Measurements from ENCODE around the gene PIP4K2A.

PIP4K2A gene

DNA sequence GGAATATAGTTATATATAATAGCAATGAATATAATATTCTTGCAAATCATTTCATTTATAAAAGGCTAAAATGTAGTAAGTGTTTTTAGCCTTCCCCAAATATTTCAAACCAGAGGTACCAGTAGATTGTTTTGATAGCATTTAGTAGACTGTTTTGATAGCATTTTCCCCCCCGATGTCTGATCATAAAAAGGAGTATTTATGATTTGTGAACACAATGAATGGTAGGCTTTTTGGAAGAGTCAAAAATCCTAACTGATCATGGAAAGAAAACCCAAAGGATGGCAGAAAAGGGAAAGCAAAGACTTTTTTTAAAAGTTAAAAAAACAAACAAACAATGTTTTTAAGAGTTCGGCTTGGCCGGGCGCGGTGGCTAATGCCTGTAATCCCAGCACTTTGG, 152.5 kb downstream of the PIP4K2A start:
- H3K4me3 ChIP-seq (ENCODE audit: low read depth, low read length): no peak overlapping the region

DNA sequence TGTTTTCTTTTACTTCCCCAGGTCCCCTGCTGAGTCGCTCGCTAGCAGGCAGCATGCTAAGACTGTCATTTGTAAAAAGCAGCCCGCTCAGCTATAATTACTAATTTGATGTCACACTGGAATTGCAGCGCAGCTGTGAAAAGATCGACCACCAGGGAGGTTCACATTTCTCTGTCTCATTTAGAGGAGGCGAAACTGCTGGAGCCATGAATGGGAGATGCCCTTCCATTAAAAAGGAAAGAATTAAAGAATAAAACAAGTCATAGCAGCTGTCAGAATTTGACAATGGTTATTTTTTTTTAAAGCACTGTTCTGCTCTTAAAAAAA, 153.5 kb downstream of the PIP4K2A start:
- H3K4me3 ChIP-seq (ENCODE audit: low read depth, low read length): no peak overlapping the region

DNA sequence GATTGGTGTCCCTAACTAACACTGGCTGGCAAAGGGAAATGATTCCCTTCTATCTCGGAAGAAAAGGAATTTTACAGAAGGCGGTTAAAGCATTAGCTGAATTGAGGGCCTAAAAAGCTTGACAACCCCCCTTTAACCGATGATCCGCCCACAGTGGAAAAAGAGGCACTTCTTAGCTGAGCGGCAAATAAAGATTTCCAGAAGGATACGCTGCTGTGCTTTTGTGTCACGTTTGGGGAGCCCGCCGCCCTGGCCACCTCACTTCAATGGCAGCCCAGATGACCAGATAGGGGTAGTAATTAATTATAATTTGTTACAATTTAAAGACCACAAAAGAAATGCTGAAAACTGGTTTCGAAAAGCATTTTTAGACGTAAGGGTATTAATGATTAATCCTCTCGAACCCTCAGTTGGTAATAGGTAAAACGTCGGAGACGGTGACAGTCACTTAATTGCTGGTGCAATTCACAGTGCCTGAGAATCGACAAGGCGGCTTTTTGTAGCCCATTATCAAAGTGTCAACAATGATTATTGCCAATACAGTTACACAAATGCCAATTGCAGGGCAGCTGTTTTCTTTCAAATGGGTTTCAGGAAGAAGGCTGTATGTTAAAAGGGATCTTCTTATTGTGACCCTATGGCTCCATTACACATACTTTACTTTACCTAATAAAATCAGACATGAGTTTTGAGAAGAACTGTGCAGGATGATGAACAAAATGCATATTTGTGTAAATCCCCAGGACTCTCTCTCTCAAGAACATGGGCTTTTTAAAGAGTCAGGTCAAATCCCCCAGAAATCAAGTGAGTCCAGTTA, 154.1 kb downstream of the PIP4K2A start:
- no peak overlapping the region for H3K4me3 ChIP-seq (ENCODE audit: low read depth, low read length)

DNA sequence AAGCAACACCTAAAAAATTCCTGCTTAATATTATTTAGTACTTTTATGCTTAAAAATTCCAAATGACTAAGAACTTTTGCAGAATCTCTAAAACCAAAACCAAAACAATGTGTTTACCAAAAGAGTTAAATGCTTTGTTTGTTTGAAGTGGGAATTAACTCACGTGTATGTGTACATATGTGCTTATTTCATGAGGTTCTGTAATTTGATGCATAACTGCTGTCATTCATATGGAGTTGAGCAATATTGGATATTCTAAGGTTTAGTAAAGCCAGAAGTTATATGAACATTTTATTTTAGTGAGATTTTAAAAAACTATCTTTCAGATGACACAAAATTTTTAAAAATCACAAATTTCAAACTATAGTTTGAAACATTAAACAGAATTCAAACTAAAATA, 157.1 kb downstream of the PIP4K2A start:
- H3K4me3 ChIP-seq (ENCODE audit: low read depth, low read length): no peak overlapping the region

DNA sequence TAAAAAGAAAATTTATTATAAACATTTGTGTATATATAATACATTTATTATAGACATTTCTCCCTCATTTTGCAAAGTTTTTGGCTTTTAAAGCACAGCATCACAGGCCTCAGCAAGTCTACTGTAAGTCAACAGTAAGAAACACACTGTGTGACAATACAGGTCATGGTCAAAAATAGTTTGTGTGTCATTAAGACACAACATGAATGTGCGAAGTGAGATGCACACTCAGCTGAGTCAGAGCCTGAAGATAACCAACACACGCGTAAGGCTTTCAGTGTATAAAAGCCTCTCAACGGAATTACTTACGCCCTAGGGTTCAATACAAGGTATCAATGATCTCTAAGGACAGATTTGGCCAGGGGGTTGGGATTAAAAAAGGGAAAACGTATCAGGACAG, 157.6 kb downstream of the PIP4K2A start:
- no peak overlapping the region for H3K4me3 ChIP-seq (ENCODE audit: low read depth, low read length)

DNA sequence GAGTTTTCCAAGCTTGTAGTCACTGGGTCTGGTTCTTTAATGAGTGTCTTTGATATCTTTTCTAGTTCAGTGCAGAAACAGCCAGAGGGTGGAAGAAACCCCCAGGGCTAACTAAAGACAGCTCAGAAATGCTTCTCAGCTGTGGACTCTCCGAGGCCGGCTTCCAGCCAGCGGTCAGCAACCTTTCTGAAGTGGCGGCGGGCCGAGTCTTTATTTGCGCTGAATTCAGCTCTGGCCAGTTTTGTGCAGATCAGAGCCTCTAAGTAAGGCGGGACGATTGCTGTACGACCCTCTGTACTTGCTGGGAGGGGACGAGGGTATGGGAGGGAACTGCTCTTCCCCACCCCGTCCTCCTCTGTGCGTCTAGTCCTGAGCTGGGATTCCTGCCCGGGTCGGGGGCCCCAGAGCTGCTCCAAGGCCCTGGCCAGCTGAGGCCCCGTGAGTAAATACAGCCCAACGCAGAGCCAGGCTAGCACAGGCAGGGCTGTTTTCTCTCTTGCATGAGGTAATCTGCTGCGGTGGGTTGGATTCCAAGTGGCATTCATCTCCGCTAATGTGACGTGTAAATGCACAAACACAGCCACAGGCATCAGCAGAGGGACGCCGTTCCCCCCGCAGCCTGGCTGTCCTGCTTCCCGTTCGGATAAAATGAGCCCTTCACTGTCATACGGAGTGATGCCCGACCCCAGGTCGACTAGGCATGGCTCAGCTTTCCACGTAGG, 159.8 kb downstream of the PIP4K2A start:
- no peak overlapping the region for H3K4me3 ChIP-seq (ENCODE audit: low read depth, low read length)

DNA sequence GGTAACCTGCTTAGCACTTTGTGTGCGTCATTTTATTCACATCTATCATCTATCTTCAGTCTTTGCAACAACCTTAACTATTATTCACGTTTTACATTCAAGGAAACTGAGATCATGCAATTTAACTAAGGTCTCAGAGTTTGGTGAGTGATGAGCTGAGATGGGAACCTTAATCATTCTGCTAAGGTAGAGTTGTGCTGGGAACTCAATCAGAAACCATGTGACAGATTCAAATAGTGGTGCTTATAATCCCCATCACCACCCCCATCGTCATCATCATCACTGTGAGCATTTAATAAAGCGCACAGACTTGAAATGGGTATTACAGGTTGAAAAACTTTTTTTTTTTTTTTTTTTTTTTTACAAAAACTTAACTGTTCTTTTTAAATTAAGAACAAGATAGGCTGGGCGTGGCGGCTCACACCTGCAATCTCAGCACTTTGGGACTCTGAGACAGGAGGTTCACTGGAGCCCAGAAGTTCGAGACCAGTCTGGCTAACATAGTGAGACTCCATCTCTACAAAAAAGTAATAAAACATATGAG, 160.9 kb downstream of the PIP4K2A start:
- no peak overlapping the region for H3K4me3 ChIP-seq (ENCODE audit: low read depth, low read length)

DNA sequence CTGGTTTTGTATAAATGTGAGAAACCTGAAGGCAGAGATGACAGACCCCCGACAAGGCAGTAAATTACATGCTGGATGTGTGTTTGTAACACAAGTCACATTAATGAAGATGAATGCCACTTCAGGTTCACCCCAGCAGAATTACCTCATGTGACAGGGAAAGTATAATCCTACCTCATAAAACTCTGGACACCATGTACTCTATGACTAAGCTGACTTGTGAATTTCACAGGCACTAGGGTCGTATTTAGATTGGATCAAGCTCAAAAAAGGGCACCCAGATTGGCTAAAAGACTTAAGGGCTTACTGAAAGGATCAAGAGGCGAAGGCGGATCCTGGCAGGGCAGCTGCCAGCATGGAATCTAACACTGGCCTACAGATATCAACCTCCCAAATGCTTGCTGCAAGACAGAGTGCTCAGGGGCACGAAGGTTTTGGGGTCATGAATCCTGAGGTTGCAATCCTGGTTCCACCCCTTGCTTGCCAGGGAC, 161.4 kb downstream of the PIP4K2A start:
- no peak overlapping the region for H3K4me3 ChIP-seq (ENCODE audit: low read depth, low read length)

DNA sequence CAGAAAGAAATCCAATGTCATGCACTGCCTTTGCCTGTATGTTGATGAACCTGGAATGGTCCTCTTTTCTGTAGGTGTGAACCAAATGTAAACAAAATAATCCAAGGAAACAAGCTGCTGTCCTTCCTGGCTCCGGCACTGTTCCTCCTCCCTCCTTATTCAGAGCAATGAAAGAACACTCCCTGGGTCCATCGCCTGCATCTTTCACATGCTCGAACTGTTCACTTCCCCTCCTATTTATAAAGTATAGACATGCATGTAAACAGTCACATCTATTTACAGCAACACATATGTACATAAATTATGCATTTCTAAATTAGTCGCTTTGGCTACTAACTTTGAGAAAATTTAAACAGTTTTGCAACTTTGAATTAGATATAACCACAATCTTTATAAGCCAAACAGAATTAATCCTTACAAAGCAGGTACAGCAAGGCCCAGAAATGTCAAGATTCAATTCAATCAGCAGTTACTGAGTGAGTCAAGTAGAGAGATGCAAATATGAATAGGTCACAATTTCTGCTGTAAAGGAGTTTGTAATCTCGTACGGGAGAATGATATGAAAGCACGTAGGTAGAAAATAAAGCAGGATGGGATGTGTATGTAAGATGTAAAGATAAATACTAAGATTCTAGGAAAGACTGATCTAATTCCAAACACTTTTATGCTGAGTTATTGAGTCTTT, 162.6 kb downstream of the PIP4K2A start:
- no peak overlapping the region for H3K4me3 ChIP-seq (ENCODE audit: low read depth, low read length)

DNA sequence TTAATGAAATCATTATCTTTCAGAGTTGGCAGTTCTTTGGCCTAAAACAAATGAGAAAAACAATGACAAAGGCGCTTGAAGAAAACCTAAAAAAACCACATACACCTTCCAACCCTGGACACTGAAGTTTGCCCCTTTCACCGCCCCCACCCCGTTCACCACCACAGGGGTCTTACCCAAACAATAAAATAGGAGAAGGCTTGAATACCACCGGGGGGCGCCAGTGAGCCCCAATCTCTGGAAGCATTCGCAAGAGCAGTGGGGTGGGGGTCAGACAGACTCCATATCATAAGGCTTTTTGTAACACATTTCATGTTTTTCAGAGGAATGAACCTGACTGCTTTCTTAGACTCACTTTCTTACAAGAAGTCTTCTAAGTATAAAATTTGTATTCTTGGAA, 163.6 kb downstream of the PIP4K2A start:
- H3K4me3 ChIP-seq (ENCODE audit: low read depth, low read length): no peak overlapping the region

DNA sequence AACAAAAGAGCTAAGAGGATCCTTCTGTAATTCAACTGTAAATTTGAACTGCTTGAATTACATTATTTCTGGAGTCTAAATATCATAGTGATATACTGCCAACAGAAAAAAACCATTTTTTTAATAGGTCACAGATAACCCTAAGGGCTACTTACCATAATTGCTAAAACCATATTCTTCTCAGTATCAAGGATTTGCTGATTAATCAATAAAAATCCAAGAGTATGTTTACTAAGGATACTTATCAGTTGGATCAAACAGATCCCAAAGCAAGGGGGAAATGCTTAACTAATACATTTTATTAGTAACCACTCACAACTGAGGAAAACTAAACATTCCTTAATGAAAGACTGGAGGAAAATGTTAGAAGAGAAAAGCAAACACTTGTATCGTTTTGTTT, 166.0 kb downstream of the PIP4K2A start:
- H3K4me3 ChIP-seq (ENCODE audit: low read depth, low read length): no peak overlapping the region

DNA sequence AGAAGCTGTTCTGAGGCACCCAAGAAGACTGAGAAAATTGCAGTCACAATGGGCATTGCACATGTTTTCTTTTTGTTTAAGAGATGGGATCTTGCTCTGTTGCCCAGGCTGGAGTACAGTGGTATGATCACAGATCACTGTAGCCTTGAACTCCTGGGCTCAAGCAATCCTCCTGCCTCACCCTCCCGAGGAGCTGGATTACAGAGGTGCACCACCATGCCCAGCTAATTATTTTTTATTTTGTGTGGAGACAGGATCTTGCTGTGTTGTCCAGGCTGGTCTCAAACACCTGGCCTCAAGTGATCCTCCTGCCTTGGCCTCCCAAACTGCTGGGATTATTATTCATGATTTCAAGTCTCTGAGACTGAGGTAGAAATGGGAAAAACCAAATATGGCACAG, 168.7 kb downstream of the PIP4K2A start:
- H3K4me3 ChIP-seq (ENCODE audit: low read depth, low read length): no peak overlapping the region

DNA sequence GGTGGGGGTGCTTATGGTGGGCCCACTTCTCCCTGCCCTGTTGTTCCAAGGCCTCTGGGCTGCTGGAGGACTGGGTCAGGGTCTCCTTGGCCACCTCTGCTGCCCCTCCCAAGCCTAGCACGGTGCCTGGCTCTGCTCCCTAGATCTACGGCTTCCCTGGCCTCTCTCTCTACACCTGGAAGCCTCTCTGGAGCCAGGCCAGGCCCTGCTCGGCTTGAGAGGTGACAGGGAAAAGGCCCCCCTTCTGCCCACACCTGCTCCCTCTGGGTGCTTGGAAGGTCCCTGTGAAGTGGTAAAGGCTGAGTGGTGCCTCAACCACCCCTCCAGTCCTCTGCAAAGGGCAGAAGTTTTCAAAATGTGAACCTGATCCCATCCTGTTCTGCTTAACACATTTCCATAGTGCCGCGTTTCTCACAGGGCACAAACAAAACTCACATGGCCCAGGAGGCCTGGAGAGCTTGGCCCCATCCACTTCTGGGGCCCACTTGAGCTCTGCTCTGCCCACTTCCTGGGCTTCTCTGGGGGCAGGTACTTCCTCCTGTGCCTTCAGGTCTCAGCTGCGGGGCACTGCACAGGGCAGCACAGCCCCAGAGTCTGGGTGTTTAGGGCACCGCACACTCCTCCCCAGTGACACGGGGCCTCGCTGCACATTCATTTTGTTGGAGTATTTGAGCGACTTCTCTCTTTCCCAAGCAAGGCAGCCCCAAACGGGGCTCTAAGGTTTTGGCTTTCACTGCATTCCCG, 169.9 kb downstream of the PIP4K2A start:
- no peak overlapping the region for H3K4me3 ChIP-seq (ENCODE audit: low read depth, low read length)

DNA sequence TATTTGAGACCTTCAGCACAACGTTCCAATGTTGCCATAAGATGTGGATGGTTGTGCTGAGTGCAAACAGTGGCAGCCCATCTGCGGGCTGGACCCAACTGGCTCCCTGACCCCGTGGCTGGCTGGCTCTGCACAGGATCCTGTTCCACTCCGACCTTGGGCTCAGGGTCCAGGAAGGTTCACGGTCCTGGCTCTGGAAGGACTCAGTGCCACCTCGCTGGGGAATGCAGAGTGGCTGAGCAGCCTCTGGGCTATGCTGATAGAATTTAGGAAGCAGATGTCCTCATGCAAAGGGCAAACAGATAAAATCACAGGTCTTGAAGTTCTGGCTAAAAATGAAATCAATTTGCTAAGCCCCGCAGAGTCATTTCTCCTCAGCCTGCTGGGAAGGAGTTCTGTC, 171.6 kb downstream of the PIP4K2A start:
- H3K4me3 ChIP-seq (ENCODE audit: low read depth, low read length): no peak overlapping the region

DNA sequence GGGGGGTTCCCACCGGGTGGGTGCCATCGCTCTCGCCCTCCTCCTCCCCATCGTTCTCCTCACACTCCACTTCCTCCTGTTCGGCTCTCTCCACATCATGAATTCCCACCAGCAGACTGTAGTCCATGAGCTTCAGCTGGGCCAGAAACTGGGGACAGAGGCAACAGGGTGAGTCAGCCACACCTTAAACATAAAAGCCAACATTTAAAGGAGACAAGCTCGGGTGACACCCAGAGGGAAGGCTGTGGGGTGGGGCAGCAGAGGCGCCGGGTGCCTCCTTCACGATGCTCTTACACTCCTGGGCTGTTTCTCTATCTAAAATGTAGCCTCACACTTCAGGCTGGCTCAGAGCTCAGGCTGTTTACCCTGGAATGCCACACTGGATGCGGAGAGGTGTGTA, 172.5 kb downstream of the PIP4K2A start:
- H3K4me3 ChIP-seq (ENCODE audit: low read depth, low read length): no peak overlapping the region

DNA sequence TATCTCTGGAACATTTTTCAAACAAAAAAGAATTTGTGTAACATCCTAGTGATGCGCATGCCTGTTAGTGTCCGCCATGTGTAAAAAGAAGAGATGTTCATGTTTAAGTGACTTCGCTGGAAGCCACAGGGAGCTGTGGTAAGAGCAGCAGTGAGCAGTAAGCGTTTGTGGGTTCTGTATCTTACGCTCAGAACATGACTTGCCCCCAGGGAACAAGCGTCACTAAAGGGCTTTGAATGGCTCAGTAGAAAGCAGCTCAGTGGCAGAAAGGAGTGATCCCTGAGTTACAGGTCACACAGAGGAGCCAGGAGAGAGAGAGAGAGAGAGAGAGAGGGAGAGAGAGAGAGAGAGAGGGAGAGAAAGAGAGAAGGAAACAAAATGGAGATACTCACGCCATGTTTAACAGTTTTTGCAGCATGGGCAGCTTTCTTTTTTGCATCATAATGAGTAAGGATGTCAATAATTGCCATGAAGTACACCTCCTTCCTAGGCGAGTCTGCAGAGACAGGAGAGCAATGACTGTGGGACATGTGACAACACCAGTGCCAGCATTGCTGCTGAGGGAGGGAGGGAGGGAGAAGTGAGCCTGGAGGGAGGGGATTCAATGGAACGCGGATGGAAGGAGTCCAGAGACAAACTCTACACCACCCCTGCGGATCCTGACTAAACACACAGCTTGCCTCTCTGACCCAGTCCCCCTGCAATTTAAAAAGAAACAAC, 174.6 kb downstream of the PIP4K2A start:
- no peak overlapping the region for H3K4me3 ChIP-seq (ENCODE audit: low read depth, low read length)

DNA sequence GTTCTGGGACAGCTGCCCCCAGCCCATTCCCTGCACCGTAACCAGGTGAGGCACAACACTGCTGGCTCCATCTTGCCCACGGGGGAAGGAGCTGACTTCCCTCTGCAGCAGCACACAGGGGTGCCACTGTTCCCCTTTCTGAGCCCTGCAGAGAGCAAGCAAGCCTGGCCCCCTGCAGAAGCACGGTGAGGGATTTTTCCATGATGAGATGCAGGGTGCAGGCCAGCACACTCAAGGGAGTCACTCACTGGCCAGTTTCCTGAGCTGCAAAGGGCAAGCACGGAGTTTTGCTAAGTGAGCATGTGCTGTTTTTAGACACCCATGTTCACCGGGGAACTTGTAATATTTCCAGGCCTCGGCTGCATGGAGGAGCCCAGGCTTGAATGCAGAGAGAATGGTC, 176.6 kb downstream of the PIP4K2A start:
- H3K4me3 ChIP-seq (ENCODE audit: low read depth, low read length): no peak overlapping the region

DNA sequence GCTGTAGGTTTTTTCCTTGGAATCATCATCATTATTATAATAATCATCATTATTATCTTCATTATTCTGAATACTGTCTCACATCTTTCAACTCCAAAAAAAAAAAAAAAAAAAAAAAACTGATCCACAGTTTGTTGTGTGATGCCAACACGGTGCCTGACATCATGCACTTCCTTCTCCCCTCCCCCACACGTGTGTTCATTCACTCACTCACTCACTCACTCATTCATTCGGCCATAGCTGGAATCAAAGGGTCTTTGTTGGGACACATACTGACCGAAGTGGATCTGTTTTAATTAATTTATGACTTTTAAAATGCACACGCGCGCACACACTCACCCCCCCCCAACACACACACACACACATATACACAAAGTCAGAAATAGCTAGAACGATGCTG, 177.8 kb downstream of the PIP4K2A start:
- no peak overlapping the region for H3K4me3 ChIP-seq (ENCODE audit: low read depth, low read length)

DNA sequence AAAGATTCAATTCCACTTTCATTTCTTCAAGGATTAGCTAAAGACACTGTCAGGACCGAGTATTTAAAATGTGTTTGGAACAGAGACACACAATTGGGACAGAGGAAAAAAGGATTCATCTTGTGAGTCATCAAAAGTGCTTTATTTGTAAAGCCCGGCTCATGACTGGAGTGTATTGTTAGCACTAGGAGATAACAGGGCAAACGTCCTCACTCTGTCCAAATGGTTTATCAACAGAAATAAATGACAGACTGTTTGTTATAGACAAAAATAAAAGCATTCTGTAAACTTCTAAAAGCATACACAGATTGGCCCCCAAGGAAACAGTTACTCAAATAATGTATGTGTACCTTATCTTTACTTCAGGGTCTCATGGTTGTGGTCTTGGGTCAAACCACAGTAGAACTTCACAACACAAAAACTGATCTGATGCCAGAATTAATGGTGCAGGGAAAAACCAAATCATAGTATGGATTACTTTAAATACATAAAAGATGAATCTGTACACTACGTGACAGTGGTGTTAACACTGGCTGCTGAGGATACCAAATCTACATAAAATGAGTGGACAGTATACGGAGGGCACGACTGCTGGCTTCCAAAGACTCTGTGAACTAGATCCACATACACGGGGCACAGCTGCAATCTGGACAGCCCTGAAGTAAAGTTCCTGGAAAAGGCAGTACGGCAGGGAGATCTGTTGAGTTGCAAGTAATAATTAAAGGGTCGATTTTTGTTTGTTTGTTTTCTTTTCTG, 179.4 kb downstream of the PIP4K2A start:
- H3K4me3 ChIP-seq (ENCODE audit: low read depth, low read length): no peak overlapping the region

DNA sequence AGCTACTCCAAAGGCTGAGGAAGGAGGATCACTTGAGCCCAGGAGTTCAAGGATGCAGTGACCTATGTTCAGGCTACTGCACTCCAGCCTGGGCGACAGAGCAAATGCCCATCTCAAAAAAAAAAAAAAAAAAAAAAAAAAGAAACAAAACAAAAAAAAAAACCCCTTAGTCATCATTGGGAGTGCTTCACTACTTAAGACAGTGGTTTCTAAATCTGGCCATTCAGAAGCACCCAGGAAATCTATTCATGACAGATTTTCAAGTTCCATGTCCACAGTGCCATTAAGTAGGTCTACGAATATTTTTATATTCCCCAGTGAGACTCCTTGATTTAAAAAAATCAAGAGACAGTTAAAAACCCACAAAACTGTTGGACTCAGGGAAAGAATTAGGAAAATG, 182.9 kb downstream of the PIP4K2A start:
- no peak overlapping the region for H3K4me3 ChIP-seq (ENCODE audit: low read depth, low read length)

Data from iPS-11a (cell line).